Stimulated activated effector memory CD8-positive, alpha-beta T cell treated with anti-CD3 and anti-CD28 coated beads, Interleukin-12 subunit alpha, Interleukin-12 subunit beta, amount 100 ng/mL, for 72 hours (primary cell): ENCODE data around the gene DNAJB2.

ENCODE experiments used
- ATAC-seq: fragments of 150-1000 bp; cut with Tn5 transposase; 2 replicates; pipeline ENCODE4 v1.10.0; 2021
- DNase-seq, 2 donors: peaks; one replicate each; pipeline ENCODE4 v3.0.0; 2021 to 2022; ENCODE audit warnings: low spot score in 2 of 2
- H3K27ac Mint-ChIP-seq: one replicate; pipeline ENCODE4 v1.8.0; 2022; ENCODE audit warnings: mild to moderate bottlenecking, mixed read lengths
- H3K36me3 Mint-ChIP-seq: one replicate; pipeline ENCODE4 v1.8.0; 2022; ENCODE audit warnings: mild to moderate bottlenecking, mixed read lengths
- H3K4me1 Mint-ChIP-seq: one replicate; pipeline ENCODE4 v1.8.0; 2022; ENCODE audit warnings: mixed read lengths
- H3K4me3 Mint-ChIP-seq: one replicate; pipeline ENCODE4 v1.8.0; 2022; ENCODE audit warnings: mild to moderate bottlenecking, mixed read lengths
- H3K9me3 Mint-ChIP-seq: one replicate; pipeline ENCODE4 v1.8.0; 2022; ENCODE audit warnings: mixed read lengths

Gene DNAJB2

GRCh38 chr2:219272995-219273394 lies 6.2 kb upstream of the DNAJB2 start:
- Mint-ChIP-seq H3K27ac (no peak overlapping the region), H3K9me3 (no peaks in the 10 kb centered on the region), H3K4me3 (no peak overlapping the region), H3K36me3 (no peaks in the 10 kb centered on the region), H3K4me1 (peaks cover 9% of the 10 kb centered on the region)
- no peak for DNase-seq
- ATAC-seq, result no peak

- H3K27ac Mint-ChIP-seq, result no peak overlapping the region
- no peaks in the 10 kb centered on the region for H3K36me3 Mint-ChIP-seq
- no peaks in the 10 kb centered on the region for H3K9me3 Mint-ChIP-seq
- peaks cover 19% of the 10 kb centered on the region for H3K4me1 Mint-ChIP-seq
- ATAC-seq (no peak), DNase-seq (no peak)
- no peak overlapping the region for H3K4me3 Mint-ChIP-seq
These were observed 5.2 kb upstream of the DNAJB2 start for GRCh38 chr2:219273937-219274336.

GRCh38 chr2:219274361-219274921 lies 4.7 kb upstream of the DNAJB2 start:
- Mint-ChIP-seq H3K4me3 (no peak overlapping the region), H3K27ac (no peak overlapping the region), H3K4me1 (peaks cover 20% of the 10 kb centered on the region), H3K36me3 (peaks cover 1% of the 10 kb centered on the region), H3K9me3 (no peaks in the 10 kb centered on the region)
- ATAC-seq (no peak), DNase-seq (no peak)

- H3K36me3 Mint-ChIP-seq, result peaks cover 37% of the 10 kb centered on the region
- H3K27ac Mint-ChIP-seq, result peak overlapping the region; percentile 97
- H3K4me1 Mint-ChIP-seq, result peaks cover 47% of the 10 kb centered on the region
- no peaks in the 10 kb centered on the region for H3K9me3 Mint-ChIP-seq
- DNase-seq (peak; percentile 69 to 92), ATAC-seq (no peak)
- peak overlapping the region; percentile 90 for H3K4me3 Mint-ChIP-seq
These were observed 1.2 kb upstream of the DNAJB2 start for GRCh38 chr2:219277703-219278654.

- H3K4me3 Mint-ChIP-seq, result peak overlapping the region; percentile 90
- ATAC-seq (no peak), DNase-seq (no peak)
- H3K27ac Mint-ChIP-seq, result peak overlapping the region; percentile 97
- no peaks in the 10 kb centered on the region for H3K9me3 Mint-ChIP-seq
- peaks cover 54% of the 10 kb centered on the region for H3K4me1 Mint-ChIP-seq
- peaks cover 44% of the 10 kb centered on the region for H3K36me3 Mint-ChIP-seq
These were observed 463 bp upstream of the DNAJB2 start for GRCh38 chr2:219278655-219279150.

- ATAC-seq, result no peak
These were observed 850 bp downstream of the DNAJB2 start for GRCh38 chr2:219279916-219280516.

GRCh38 chr2:219280651-219281050 lies 1.5 kb downstream of the DNAJB2 start:
- Mint-ChIP-seq H3K4me3 (peak overlapping the region; percentile 90), H3K36me3 (peaks cover 63% of the 10 kb centered on the region), H3K4me1 (peaks cover 62% of the 10 kb centered on the region), H3K27ac (peak overlapping the region; percentile 97), H3K9me3 (no peaks in the 10 kb centered on the region)
- DNase-seq (no peak), ATAC-seq (no peak)

More at GRCh38 chr2:219279916-219280516, 850 bp downstream of the DNAJB2 start:
- Mint-ChIP-seq H3K4me3 (peak overlapping the region; percentile 90), H3K4me1 (peaks cover 56% of the 10 kb centered on the region), H3K9me3 (no peaks in the 10 kb centered on the region), H3K27ac (peak overlapping the region; percentile 97), H3K36me3 (peaks cover 56% of the 10 kb centered on the region)
- no peak for DNase-seq

GRCh38 chr2:219281588-219281987 lies 2.4 kb downstream of the DNAJB2 start:
- DNase-seq, result no peak
- peaks cover 67% of the 10 kb centered on the region for H3K36me3 Mint-ChIP-seq
- H3K4me3 Mint-ChIP-seq, result peak overlapping the region; percentile 90
- H3K27ac Mint-ChIP-seq, result peak overlapping the region; percentile 97
- H3K4me1 Mint-ChIP-seq, result peaks cover 70% of the 10 kb centered on the region
- no peak for ATAC-seq
- H3K9me3 Mint-ChIP-seq, result no peaks in the 10 kb centered on the region

- DNase-seq, result no peak
- H3K9me3 Mint-ChIP-seq, result no peaks in the 10 kb centered on the region
These were observed 3.2 kb downstream of the DNAJB2 start for GRCh38 chr2:219282375-219282774.

GRCh38 chr2:219282943-219283581 lies 3.9 kb downstream of the DNAJB2 start:
- Mint-ChIP-seq H3K36me3 (peaks cover 67% of the 10 kb centered on the region), H3K4me3 (no peak overlapping the region), H3K9me3 (no peaks in the 10 kb centered on the region), H3K27ac (peak overlapping the region; percentile 81), H3K4me1 (peaks cover 62% of the 10 kb centered on the region)
- no peak for ATAC-seq
- no peak for DNase-seq

More at GRCh38 chr2:219282375-219282774, 3.2 kb downstream of the DNAJB2 start:
- H3K27ac Mint-ChIP-seq, result peak overlapping the region; percentile 81
- no peak overlapping the region for H3K4me3 Mint-ChIP-seq
- peaks cover 69% of the 10 kb centered on the region for H3K4me1 Mint-ChIP-seq
- peaks cover 67% of the 10 kb centered on the region for H3K36me3 Mint-ChIP-seq
- no peak for ATAC-seq

GRCh38 chr2:219284501-219285372 lies 5.6 kb downstream of the DNAJB2 start:
- DNase-seq, result no peak
- peak overlapping the region; percentile 81 for H3K27ac Mint-ChIP-seq

GRCh38 chr2:219285373-219285735 lies 6.2 kb downstream of the DNAJB2 start:
- Mint-ChIP-seq H3K27ac (peak overlapping the region; percentile 81), H3K36me3 (peaks cover 57% of the 10 kb centered on the region)

More at GRCh38 chr2:219284501-219285372, 5.6 kb downstream of the DNAJB2 start:
- Mint-ChIP-seq H3K9me3 (no peaks in the 10 kb centered on the region), H3K4me3 (no peak overlapping the region), H3K36me3 (peaks cover 63% of the 10 kb centered on the region), H3K4me1 (peaks cover 50% of the 10 kb centered on the region)
- ATAC-seq, result no peak

GRCh38 chr2:219285894-219286425 lies 6.8 kb downstream of the DNAJB2 start:
- Mint-ChIP-seq H3K4me1 (peaks cover 38% of the 10 kb centered on the region), H3K4me3 (no peak overlapping the region), H3K9me3 (no peaks in the 10 kb centered on the region), H3K27ac (peak overlapping the region; percentile 81), H3K36me3 (peaks cover 51% of the 10 kb centered on the region)
- DNase-seq, result no peak
- ATAC-seq, result no peak

More at GRCh38 chr2:219285373-219285735, 6.2 kb downstream of the DNAJB2 start:
- ATAC-seq (no peak), DNase-seq (no peak)
- Mint-ChIP-seq H3K4me1 (peaks cover 44% of the 10 kb centered on the region), H3K4me3 (no peak overlapping the region), H3K9me3 (no peaks in the 10 kb centered on the region)
